H1 (cell line): ENCODE measurements around the gene DOCK11. TPM values are rescaled to one million over a fixed set of nuclear protein-coding genes. Genes with fewer than 3 reads are reported as not detected.

Experiments
- CTCF ChIA-PET: fragments of 300-600 bp; sonication (Branson Sonifier 250); formaldehyde crosslinking; loops from one replicate; lab custom pipeline; 2021; ENCODE audit not compliant: partially characterized antibody; lab: Charles Lee
- POLR2A ChIA-PET: fragments of 300-600 bp; sonication (Branson Sonifier 250); formaldehyde crosslinking; loops from one replicate; lab custom pipeline; 2021; ENCODE audit warnings: inconsistent platforms; ENCODE audit not compliant: partially characterized antibody; lab: Charles Lee
- DNase-seq, 2 experiments: peaks; one replicate each; pipeline versions ENCODE4 v3.0.0 to v3.0.0-alpha.2; 2010 to 2022; ENCODE audit warnings: low spot score in 2 of 2, low read depth in 1 of 2, mixed read lengths in 1 of 2
- FAIRE-seq: peaks from 2 replicates; lab custom pipeline; 2011; peaks lifted over from hg19 to GRCh38; lab: Jason Lieb, UNC
- H2AFZ ChIP-seq: 2 replicates; pipeline ENCODE4 v1.8.1; 2012; ENCODE audit warnings: low read length, inconsistent platforms
- H2AK5ac ChIP-seq: 2 replicates; pipeline ENCODE4 v1.6.1; 2013; ENCODE audit warnings: low read depth, low read length
- H2BK120ac ChIP-seq: replicated peaks from 2 replicates; pipeline ENCODE3; 2013; ENCODE audit warnings: low read depth, low read length, inconsistent platforms
- H2BK12ac ChIP-seq: 2 replicates; pipeline ENCODE4 v1.6.1; 2013; ENCODE audit warnings: low read depth, low read length
- H2BK15ac ChIP-seq: 2 replicates; pipeline ENCODE4 v1.6.1; 2013; ENCODE audit warnings: low read length
- H2BK20ac ChIP-seq: 2 replicates; pipeline ENCODE4 v1.6.1; 2013; ENCODE audit warnings: low read length
- H2BK5ac ChIP-seq: 2 replicates; pipeline ENCODE4 v1.6.1; 2013; ENCODE audit warnings: low read depth, low read length
- H3K14ac ChIP-seq: 2 replicates; pipeline ENCODE4 v1.6.1; 2013; ENCODE audit warnings: inconsistent platforms; ENCODE audit not compliant: insufficient read length
- H3K18ac ChIP-seq: 2 replicates; pipeline ENCODE4 v1.6.1; 2013; ENCODE audit warnings: low read length; ENCODE audit errors: extremely low read depth
- H3K23ac ChIP-seq: 2 replicates; pipeline ENCODE4 v1.6.1; 2013; ENCODE audit warnings: inconsistent platforms; ENCODE audit not compliant: insufficient read length
- H3K23me2 ChIP-seq: 2 replicates; pipeline ENCODE4 v1.6.1; 2013; ENCODE audit warnings: low read depth, low read length
- H3K27ac ChIP-seq: 2 replicates; pipeline ENCODE4 v1.6.1; 2011; ENCODE audit warnings: low read depth, low read length, inconsistent platforms
- H3K27me3 ChIP-seq, 4 experiments: replicated peaks in 1 of 4; 1 replicate in 1 of 4; 2 replicates in 3 of 4; pipeline versions ENCODE4 v1.6.1 to v1.8.1; 2011 to 2013; ENCODE audit warnings: low read length in 3 of 4, mild to moderate bottlenecking in 3 of 4, inconsistent platforms in 2 of 4, mixed read lengths in 2 of 4, moderate library complexity in 1 of 4; ENCODE audit not compliant: control insufficient read depth in 3 of 4, insufficient read depth in 3 of 4; ENCODE audit errors: extremely low read depth in 1 of 4
- H3K36me3 ChIP-seq, 4 experiments: 2 replicates each; pipeline versions ENCODE4 v1.6.1 to v1.8.1; 2011 to 2013; ENCODE audit warnings: mild to moderate bottlenecking in 4 of 4, low read length in 3 of 4, moderate library complexity in 2 of 4, control low read depth in 1 of 4, inconsistent platforms in 1 of 4; ENCODE audit not compliant: insufficient read depth in 4 of 4, control insufficient read depth in 2 of 4
- H3K4ac ChIP-seq: replicated peaks from 2 replicates; pipeline ENCODE3; 2013; ENCODE audit warnings: low read length, low read depth, mixed read lengths, inconsistent platforms; ENCODE audit not compliant: insufficient read length
- H3K4me1 ChIP-seq, 4 experiments: replicated peaks in 1 of 4; 1 replicate in 1 of 4; 2 replicates in 3 of 4; pipeline versions ENCODE4 v1.6.1 to v1.8.1; 2011 to 2013; ENCODE audit warnings: low read length in 3 of 4, inconsistent platforms in 2 of 4, mixed read lengths in 1 of 4; ENCODE audit not compliant: insufficient read depth in 4 of 4, control insufficient read depth in 3 of 4
- H3K4me2 ChIP-seq, 2 experiments: 2 replicates each; pipeline versions ENCODE4 v1.6.1 to v1.8.1; 2011 to 2013; ENCODE audit warnings: low read depth in 2 of 2, low read length in 2 of 2, control low read depth in 1 of 2, inconsistent platforms in 1 of 2, mild to moderate bottlenecking in 1 of 2; ENCODE audit not compliant: insufficient read depth in 1 of 2
- H3K4me3 ChIP-seq, 4 experiments: fragments of 200-600, 300-600 bp in 1 of 4; sonication (generic), shearing (Covaris generic), sonication (Bioruptor Twin) in 1 of 4; 2 replicates each; pipeline versions ENCODE4 v1.5.1 to v1.8.1; 2011 to 2016; ENCODE audit warnings: low read length in 4 of 4, low read depth in 3 of 4, control low read depth in 2 of 4, inconsistent platforms in 2 of 4, mild to moderate bottlenecking in 2 of 4, mixed read lengths in 1 of 4, moderate library complexity in 1 of 4; ENCODE audit not compliant: insufficient read depth in 2 of 4; ENCODE audit errors: extremely low read depth in 1 of 4
- H3K56ac ChIP-seq: replicated peaks from 2 replicates; pipeline ENCODE3; 2013; ENCODE audit warnings: low read depth, mild to moderate bottlenecking, mixed read lengths, low read length, inconsistent platforms; ENCODE audit not compliant: insufficient read length
- H3K79me1 ChIP-seq: 2 replicates; pipeline ENCODE4 v1.6.1; 2013; ENCODE audit warnings: low read depth, low read length, control low read depth
- H3K79me2 ChIP-seq, 2 experiments: 2 replicates each; pipeline versions ENCODE4 v1.6.1 to v1.8.1; 2012 to 2013; ENCODE audit warnings: low read length in 2 of 2, mild to moderate bottlenecking in 2 of 2, inconsistent platforms in 1 of 2; ENCODE audit not compliant: insufficient read depth in 2 of 2, control insufficient read depth in 1 of 2
- H3K9ac ChIP-seq, 4 experiments: replicated peaks in 1 of 4; 1 replicate in 1 of 4; 2 replicates in 3 of 4; pipeline versions ENCODE4 v1.6.1 to v1.8.1; 2011 to 2013; ENCODE audit warnings: low read depth in 3 of 4, low read length in 3 of 4, control low read depth in 2 of 4, mild to moderate bottlenecking in 2 of 4, moderate library complexity in 2 of 4, inconsistent platforms in 1 of 4; ENCODE audit errors: extremely low read depth in 1 of 4
- H3K9me3 ChIP-seq, 2 experiments: 2 replicates each; pipeline versions ENCODE4 v1.6.1 to v1.8.1; 2012 to 2013; ENCODE audit warnings: mild to moderate bottlenecking in 2 of 2, moderate library complexity in 2 of 2, control low read depth in 1 of 2, inconsistent platforms in 1 of 2, low read depth in 1 of 2, low read length in 1 of 2, mixed read lengths in 1 of 2; ENCODE audit not compliant: insufficient read depth in 2 of 2
- H4K20me1 ChIP-seq, 2 experiments: replicated peaks in 1 of 2; 2 replicates each; pipeline versions ENCODE3 to v1.8.1; 2011 to 2013; ENCODE audit warnings: inconsistent platforms in 2 of 2, low read length in 2 of 2, mild to moderate bottlenecking in 1 of 2; ENCODE audit not compliant: insufficient read depth in 2 of 2, control insufficient read depth in 1 of 2
- H4K5ac ChIP-seq: 2 replicates; pipeline ENCODE4 v1.6.1; 2013; ENCODE audit warnings: low read length, low read depth, mixed read lengths, inconsistent platforms; ENCODE audit not compliant: insufficient read length
- H4K8ac ChIP-seq: 2 replicates; pipeline ENCODE4 v1.8.0; 2013; ENCODE audit warnings: mild to moderate bottlenecking, moderate library complexity, low read length, inconsistent platforms; ENCODE audit not compliant: insufficient read depth; ENCODE audit errors: extremely low read depth
- H4K91ac ChIP-seq: replicated peaks from 2 replicates; pipeline ENCODE3; 2013; ENCODE audit warnings: low read length, mixed read lengths, inconsistent platforms; ENCODE audit not compliant: insufficient read length
- PHF8 ChIP-seq: fragments of 200-600 bp; sonication (generic); conservative IDR thresholded peaks from 2 replicates; pipeline ENCODE4 v1.7.1; 2012; ENCODE audit warnings: low read depth, mild to moderate bottlenecking, inconsistent platforms, low read length, moderate library complexity
- RAD21 ChIP-seq, 2 experiments: IDR thresholded peaks in 1 of 2; conservative IDR thresholded peaks in 1 of 2; 2 replicates each; pipeline ENCODE4 v1.6.1; 2011; ENCODE audit warnings: low read depth in 2 of 2, low read length in 2 of 2, improper control_type of control experiment in 1 of 2, inconsistent platforms in 1 of 2, mild to moderate bottlenecking in 1 of 2, moderate library complexity in 1 of 2
- SIRT6 ChIP-seq: IDR thresholded peaks from one replicate; pipeline ENCODE4 v1.7.1; 2012; ENCODE audit warnings: low read length, inconsistent platforms
- WGBS, 2 experiments: shearing (Covaris generic) in 1 of 2; methylation state at CpG; one replicate each; pipeline versions ENCODE4 v1.1.6 to v1.1.7; 2013 to 2015; ENCODE audit warnings: low lambda C conversion rate in 2 of 2, mixed read lengths in 2 of 2, inconsistent platforms in 1 of 2, low coverage in 1 of 2, missing lambda C conversion rate in 1 of 2; ENCODE audit not compliant: insufficient replicate concordance in 2 of 2, insufficient coverage in 1 of 2, insufficient read length in 1 of 2; ENCODE audit errors: extremely low coverage in 1 of 2, missing lambda C conversion rate in 1 of 2; 5-methylcytosine and 5-hydroxymethylcytosine counted together
- polyA plus RNA-seq, 7 experiments: library from polyadenylated mRNA; depleted of rRNA in 3 of 7; stranded (reverse) in 5 of 7; unstranded in 2 of 7; fragments of >200 nt in 5 of 7; fragments of 200-250 nt in 2 of 7; gene quantifications; 1 replicate in 5 of 7; 2 replicates in 1 of 7; 4 replicates in 1 of 7; pipeline versions ENCODE4 v1.2.1 to v1.2.3, GENCODE V29; 2011 to 2013; ENCODE audit warnings: missing spikeins in 2 of 7, mixed read lengths in 2 of 7
- total RNA-seq: library from RNA; stranded (reverse); fragmentation: NEBNext Ultra II Directional; extraction: Animal tissue kit (Norgen Biotek cat#: 25700); gene quantifications from 2 replicates; pipeline ENCODE4 v1.2.1, GENCODE V29; 2021

Gene DOCK11
- total and polyA plus RNA-seq, 2 of the 8 experiments (the other 6 are each of a cell fraction or from before 2014, with no cell fraction given), result 4.9 to 12.0 TPM

DNA sequence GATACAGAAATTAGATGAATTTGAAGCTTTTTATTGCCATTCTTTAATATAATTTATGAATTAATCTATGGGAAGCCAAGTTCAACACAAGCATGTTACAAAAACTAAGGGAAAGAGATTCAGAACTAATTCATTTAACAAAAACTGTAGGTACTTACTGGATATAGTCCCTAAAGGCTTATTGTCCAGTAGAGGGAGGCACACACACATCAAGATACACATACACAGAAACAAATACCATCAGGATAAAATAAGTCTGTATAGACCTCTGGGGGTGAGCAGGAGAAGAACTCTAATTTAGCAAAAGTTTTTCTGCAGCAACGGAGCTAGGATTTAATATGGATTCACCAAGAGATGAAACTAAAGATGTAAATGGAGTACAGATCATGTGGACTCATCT, 148.8 kb downstream of the DOCK11 start:
- no peak overlapping the region for H4K8ac ChIP-seq
- DNase-seq, result no peak
- peak in 1 of 2 experiments; percentile 33; a peak in 3 of 4 replicates for TF ChIP-seq RAD21 (IDR thresholded peaks at IDR 0.05 in 1 of 2, conservative IDR thresholded peaks at IDR 0.05 in 1 of 2; ENCODE audit: low read depth in 2 of 2, low read length in 2 of 2)
- no peak for TF ChIP-seq PHF8
- TF ChIP-seq SIRT6, result no peak
- TF ChIP-seq, all 59 proteins: peak for 1
- H2AK5ac ChIP-seq, result no peak overlapping the region
- H3K27ac ChIP-seq, result no peak overlapping the region
- 69% methylated on average over 1 of the region's 1 CpG; no CpG with 5 or more reads in 1 of the 2 experiments for WGBS, 2 experiments
- no peak overlapping the region for H3K4me2 ChIP-seq
- H4K20me1 ChIP-seq, result no peaks in the 10 kb centered on the region
- H2BK20ac ChIP-seq, result no peak overlapping the region
- POLR2A ChIA-PET, result no interaction called here
- H3K9me3 ChIP-seq, result no peaks in the 10 kb centered on the region
- no peak overlapping the region for H3K18ac ChIP-seq
- no peak for FAIRE-seq
- H3K4me3 ChIP-seq, result no peak overlapping the region
- no peak overlapping the region for H3K4ac ChIP-seq
- no peaks in the 10 kb centered on the region for H3K23me2 ChIP-seq
- no peak overlapping the region for H4K5ac ChIP-seq
- H4K91ac ChIP-seq, result no peak overlapping the region
- no peak overlapping the region for H3K9ac ChIP-seq
- no peak overlapping the region for H2BK5ac ChIP-seq
- no peaks in the 10 kb centered on the region for H3K79me2 ChIP-seq
- H3K56ac ChIP-seq, result no peak overlapping the region
- no peak overlapping the region for H3K14ac ChIP-seq
- no peak overlapping the region for H2BK120ac ChIP-seq
- H2BK12ac ChIP-seq, result no peak overlapping the region
- no peaks in the 10 kb centered on the region for H3K4me1 ChIP-seq
- no peaks in the 10 kb centered on the region for H3K79me1 ChIP-seq
- CTCF ChIA-PET, result interaction anchor here (0.6 to 1.0 kb wide), 3 partner anchors 15 to 18 kb away, joined by 3 read pairs; no protein-coding TSS in a partner anchor
- no peak overlapping the region for H2AFZ ChIP-seq
- H2BK15ac ChIP-seq, result no peak overlapping the region
- no peaks in the 10 kb centered on the region for H3K27me3 ChIP-seq
- no peak overlapping the region for H3K23ac ChIP-seq
- H3K36me3 ChIP-seq, result no peaks in the 10 kb centered on the region
